Stimulated activated CD8-positive, alpha-beta memory T cell treated with anti-CD3 and anti-CD28 coated beads, Interleukin-4, amount 100 ng/mL, for 4 hours (primary cell): ENCODE results near the gene CAMTA2.
"Not testable (repeated sequence)": the region's sequence is repeated elsewhere in the genome, so short reads cannot be mapped to it uniquely, and the experiment has no call there.

Source experiments
- DNase-seq, 2 donors: peaks; one replicate each; pipeline ENCODE4 v3.0.0-alpha.2; 2020; ENCODE audit warnings: low read depth in 2 of 2, low spot score in 1 of 2

CAMTA2 gene

DNA sequence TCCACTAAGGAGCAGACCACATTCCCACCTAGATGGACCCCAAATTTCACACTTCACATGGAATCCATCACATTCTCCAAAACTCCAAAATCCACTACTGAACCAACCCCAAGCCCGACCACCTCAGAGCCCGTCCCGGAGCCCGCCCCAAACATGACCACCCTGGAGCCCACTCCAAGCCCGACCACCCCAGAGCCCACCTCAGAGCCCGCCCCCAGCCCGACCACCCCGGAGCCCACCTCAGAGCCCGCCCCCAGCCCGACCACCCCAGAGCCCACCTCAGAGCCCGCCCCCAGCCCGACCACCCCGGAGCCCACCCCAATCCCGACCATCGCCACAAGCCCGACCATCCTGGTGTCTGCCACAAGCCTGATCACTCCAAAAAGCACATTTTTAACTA, 53.8 kb downstream of the CAMTA2 start:
- DNase-seq = no peak

DNA sequence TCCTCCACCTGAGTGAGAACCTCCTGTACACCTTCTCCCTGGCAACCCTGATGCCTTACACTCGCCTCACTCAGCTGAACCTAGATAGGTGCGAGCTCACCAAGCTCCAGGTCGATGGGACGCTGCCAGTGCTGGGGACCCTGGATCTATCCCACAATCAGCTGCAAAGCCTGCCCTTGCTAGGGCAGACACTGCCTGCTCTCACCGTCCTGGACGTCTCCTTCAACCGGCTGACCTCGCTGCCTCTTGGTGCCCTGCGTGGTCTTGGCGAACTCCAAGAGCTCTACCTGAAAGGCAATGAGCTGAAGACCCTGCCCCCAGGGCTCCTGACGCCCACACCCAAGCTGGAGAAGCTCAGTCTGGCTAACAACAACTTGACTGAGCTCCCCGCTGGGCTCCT, 54.7 kb downstream of the CAMTA2 start:
- DNase-seq = no peak

DNA sequence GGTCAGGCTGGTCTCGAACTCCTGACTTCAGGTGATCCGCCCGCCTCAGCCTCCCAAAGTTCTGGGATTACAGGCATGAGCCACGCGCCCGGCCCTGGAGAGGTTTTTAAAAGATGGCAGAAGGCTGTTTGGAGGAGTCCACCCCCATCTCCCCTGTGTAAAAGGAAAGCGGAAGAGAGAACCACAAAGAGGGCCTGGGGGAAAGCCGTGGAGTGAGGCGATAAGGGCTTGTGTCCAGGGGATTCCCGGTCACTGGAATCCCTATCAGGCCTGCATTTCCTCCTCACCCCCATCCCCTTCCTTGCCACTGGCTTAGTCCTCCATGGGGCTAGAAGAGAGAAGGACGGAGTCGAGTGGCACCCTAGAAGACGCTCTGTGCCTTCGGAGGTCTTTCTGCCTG, 55.5 kb downstream of the CAMTA2 start, which contains the start of gene GP1BA:
Gene GP1BA, plus strand, starts transcription at position 315 of the 400 bp plus-strand sequence. CDS start 328 bp downstream, outside the sequence.
- no peak for DNase-seq

DNA sequence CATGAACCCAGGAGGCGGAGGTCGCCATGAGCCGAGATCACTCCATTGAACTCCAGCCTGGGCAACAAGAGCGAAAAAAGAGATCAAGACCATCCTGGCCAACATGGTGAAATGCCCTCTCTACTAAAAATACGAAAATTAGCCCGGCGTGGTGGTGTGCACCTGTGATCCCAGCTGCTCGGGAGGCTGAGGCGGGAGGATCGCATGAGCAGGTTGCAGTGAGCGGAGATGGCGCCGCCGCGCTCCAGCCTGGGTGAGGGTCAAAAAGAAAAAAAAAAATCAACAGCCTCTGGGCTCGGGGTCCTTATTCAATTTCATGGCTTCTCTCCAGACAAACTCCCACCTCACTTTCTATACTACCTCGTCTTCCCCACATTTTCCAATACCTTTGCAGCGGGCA, 58.6 kb downstream of the CAMTA2 start:
- no peak for DNase-seq

DNA sequence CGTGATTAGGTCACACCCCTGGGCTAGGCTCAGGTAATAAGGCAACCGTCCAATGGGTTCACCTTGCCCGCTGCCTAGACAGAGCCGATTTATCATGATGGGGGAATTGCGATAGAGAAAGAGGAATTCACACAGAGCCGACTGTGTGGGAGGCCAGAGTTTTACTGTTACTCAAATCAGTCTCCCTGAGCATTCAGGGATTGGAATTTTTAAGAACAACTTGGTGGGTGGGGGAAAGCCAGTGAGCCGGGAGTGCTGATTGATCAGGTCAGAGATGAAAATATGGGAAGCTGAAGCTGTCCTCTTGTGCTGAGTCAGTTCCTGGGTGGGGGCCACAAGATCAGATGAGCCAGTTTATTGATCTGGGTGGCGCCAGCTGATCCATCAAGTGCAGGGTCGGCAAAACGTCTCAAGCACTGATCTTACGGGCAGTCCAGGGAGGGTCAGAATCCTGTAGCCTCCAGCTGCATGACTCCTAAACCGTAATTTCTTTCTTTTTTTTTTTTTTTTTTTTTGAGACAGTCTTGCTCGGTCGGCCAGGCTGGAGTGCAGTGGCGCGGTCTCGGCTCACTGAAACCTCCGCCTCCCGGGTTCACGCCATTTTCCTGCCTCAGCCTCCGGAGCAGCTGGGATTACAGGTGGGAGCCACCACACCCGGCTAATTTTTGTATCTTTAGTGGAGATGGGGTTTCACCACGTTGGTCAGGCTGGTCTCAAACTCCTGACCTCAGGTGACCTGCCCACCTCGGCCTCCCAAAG, 60.7 kb downstream of the CAMTA2 start:
- DNase-seq = not testable (repeated sequence)

DNA sequence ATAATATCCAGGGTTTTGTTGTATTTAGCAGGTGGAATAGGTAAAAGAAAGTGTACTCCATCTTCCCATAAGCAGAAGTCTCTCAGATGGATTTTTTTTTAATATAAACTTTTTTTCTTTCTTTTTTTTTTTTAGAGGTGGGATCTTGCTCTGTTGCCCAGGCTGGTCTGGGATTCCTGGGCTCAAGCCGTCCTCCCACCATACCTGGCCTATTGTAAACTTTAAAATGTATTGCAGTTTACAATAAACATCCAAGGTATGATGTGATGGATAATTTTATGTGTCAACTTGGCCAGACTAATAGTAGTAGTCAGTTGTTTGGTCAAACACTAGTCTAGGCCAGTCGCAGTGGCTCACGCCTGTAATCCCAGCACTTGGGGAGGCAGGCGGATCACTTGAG, 66.2 kb downstream of the CAMTA2 start:
- no peak for DNase-seq

DNA sequence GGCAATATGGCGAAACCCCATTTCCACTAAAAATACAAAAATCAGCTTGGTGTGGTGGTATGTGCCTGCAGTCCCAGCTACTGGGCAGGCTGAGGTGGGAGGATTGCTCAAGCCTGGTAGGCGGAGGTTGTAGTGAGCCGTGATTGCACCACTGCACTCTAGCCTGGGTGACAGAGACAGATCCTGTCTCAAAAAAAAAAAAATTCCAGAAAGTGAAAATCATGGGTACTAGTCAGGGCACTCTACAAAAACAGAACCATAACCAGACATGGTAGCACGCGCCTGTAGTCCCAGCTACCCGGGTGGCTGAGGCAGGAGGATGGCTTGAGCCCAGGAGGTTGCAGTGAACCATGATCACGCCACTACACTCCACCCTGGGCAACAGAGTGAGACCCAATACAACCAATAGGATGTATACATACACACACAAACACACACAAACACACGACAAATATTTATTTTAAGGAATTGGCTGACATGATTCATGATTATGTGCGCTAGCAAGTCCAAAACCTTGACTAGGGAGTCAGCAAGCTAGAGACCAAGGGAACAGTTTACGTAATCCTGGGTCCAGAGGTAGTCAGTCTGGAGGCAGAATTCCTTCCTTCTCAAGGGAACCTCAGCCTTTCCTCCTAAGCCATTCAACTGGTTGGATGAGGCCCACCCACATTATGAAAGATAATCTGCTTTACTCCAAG, 67.0 kb downstream of the CAMTA2 start:
- DNase-seq = no peak

DNA sequence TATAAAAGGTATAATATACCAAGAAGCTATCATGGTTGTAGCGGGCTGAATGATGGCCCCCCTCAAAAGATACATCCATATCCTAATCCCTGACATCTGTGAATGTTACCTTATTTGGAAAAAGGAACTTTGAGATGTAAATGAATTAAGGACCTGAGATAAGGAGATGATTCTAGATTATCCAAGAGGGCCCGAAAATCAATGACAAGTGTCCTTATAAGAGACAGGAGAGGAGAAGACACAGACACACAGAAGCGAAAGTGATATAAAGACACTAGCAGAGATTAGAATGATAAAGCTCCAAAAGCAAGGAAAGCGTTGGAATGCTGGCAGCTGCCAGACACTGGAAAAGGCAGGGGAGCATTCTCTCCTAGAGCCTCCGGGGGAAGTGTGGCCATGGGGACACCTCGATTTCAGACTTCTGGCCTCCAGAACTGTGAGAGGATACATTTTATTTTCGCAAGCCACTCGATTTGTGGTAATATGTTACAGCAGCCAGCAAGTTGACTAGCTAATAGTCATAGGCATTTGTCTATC, 67.9 kb downstream of the CAMTA2 start:
- no peak for DNase-seq
